ENCODE data around the gene ADGRG6. TPM values are rescaled to one million over a fixed set of nuclear protein-coding genes. Genes with fewer than 3 reads are reported as not detected.

The ADGRG6 gene
- total RNA-seq, 1 experiment from 2014 or later = 98.7 TPM

DNA sequence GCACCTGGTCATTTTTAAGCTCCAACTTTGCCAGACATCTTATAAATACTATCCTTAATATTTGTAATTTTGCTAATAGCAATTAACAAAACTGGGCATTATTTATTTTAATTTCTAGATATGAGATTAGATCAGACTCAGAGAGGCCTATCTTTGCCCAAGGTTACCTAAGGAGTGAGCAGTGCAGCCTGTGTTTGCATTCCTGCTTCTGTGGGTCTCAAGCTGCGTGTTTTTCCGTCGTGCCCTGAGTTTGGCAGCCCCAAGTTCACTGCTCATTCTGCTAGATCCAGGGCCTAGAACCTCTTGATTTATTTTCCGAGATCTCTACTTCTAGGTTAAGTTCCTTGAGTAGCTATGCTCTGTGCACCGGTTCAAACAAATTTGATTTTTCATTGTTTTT, 11.0 kb upstream of the ADGRG6 start:
- TF ChIP-seq, protein P1, sequence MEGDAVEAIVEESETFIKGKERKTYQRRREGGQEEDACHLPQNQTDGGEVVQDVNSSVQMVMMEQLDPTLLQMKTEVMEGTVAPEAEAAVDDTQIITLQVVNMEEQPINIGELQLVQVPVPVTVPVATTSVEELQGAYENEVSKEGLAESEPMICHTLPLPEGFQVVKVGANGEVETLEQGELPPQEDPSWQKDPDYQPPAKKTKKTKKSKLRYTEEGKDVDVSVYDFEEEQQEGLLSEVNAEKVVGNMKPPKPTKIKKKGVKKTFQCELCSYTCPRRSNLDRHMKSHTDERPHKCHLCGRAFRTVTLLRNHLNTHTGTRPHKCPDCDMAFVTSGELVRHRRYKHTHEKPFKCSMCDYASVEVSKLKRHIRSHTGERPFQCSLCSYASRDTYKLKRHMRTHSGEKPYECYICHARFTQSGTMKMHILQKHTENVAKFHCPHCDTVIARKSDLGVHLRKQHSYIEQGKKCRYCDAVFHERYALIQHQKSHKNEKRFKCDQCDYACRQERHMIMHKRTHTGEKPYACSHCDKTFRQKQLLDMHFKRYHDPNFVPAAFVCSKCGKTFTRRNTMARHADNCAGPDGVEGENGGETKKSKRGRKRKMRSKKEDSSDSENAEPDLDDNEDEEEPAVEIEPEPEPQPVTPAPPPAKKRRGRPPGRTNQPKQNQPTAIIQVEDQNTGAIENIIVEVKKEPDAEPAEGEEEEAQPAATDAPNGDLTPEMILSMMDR (IDR thresholded peaks at IDR 0.05; ENCODE audit: insufficient read depth in 1 of 2, low read depth in 1 of 2, low read length in 1 of 2, severe bottlenecking in 1 of 2, unreplicated experiment in 1 of 2) = no peak
- Mint-ChIP-seq H3K36me3 (ENCODE audit: insufficient read depth, unreplicated experiment) (peaks cover 16% of the 10 kb centered on the region), H3K9me3 (ENCODE audit: unreplicated experiment) (peaks cover 28% of the 10 kb centered on the region), H3K27ac (ENCODE audit: unreplicated experiment) (peak overlapping the region; percentile 80), H3K4me1 (ENCODE audit: low read depth, unreplicated experiment) (peaks cover 37% of the 10 kb centered on the region), H3K27me3 (ENCODE audit: insufficient read depth, unreplicated experiment) (no peaks in the 10 kb centered on the region), H3K4me3 (ENCODE audit: unreplicated experiment) (peak overlapping the region; percentile 33)
- ChIA-PET CTCF (interaction anchor here (0.6 kb wide), 1 partner anchor 18 kb away, joined by 3 read pairs; no protein-coding TSS in a partner anchor), POLR2A (interaction anchor here (2.7 kb wide), 1 partner anchor 10 kb away, joined by 8 read pairs; the partner anchor contains the start of gene ADGRG6)
- Histone ChIP-seq H3K27me3 (replicated peaks; ENCODE audit: control insufficient read depth, insufficient read depth, low read length) (no peaks in the 10 kb centered on the region), H3K4me3 (ENCODE audit: low read depth, low read length) (no peak overlapping the region), H3K4me1 (peaks cover 29% of the 10 kb centered on the region), H3K36me3 (ENCODE audit: control insufficient read depth, insufficient read depth, low read length) (no peaks in the 10 kb centered on the region), H3K9me3 (no peaks in the 10 kb centered on the region)
- intact Hi-C loops (cut with micrococcal nuclease; ENCODE audit: unreplicated experiment) = loop anchor here (1.0 kb wide), 1 partner anchor 7 kb away; no protein-coding TSS in a partner anchor
- DNase-seq = no peak
- BruUV-seq (replicated peaks) = no TSS peak

DNA sequence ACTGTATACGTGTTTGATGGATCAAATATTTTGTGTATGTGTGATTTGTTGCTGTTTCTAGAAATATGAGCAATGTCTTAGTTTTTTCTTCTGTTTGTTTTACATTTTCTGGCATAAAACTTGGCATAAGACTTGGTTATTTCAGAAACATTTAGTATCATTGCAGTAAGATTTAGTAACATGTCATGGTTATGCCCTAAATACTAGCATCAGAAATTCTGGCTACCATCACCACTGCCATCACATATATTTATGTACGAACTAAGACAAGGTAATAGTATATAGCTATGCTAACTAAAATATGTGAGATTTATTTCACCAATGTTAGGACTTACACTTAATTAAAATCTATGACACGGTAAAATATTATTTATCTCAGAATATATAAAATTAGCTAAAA, 10.3 kb upstream of the ADGRG6 start:
- ChIA-PET CTCF (no interaction called here), POLR2A (interaction anchor here (2.7 kb wide), 1 partner anchor 10 kb away, joined by 8 read pairs; the partner anchor contains the start of gene ADGRG6)
- Histone ChIP-seq H3K9me3 (no peaks in the 10 kb centered on the region), H3K4me1 (peaks cover 35% of the 10 kb centered on the region), H3K27me3 (replicated peaks; ENCODE audit: control insufficient read depth, insufficient read depth, low read length) (no peaks in the 10 kb centered on the region), H3K36me3 (ENCODE audit: control insufficient read depth, insufficient read depth, low read length) (no peaks in the 10 kb centered on the region), H3K4me3 (ENCODE audit: low read depth, low read length) (no peak overlapping the region)
- H3K36me3 Mint-ChIP-seq (ENCODE audit: insufficient read depth, unreplicated experiment) = peaks cover 16% of the 10 kb centered on the region
- peak overlapping the region; percentile 33 for H3K4me3 Mint-ChIP-seq (ENCODE audit: unreplicated experiment)
- peak overlapping the region; percentile 80 for H3K27ac Mint-ChIP-seq (ENCODE audit: unreplicated experiment)
- H3K9me3 Mint-ChIP-seq (ENCODE audit: unreplicated experiment) = peaks cover 28% of the 10 kb centered on the region
- intact Hi-C loops (cut with micrococcal nuclease; ENCODE audit: unreplicated experiment) = no loop called here
- no peaks in the 10 kb centered on the region for H3K27me3 Mint-ChIP-seq (ENCODE audit: insufficient read depth, unreplicated experiment)
- peaks cover 42% of the 10 kb centered on the region for H3K4me1 Mint-ChIP-seq (ENCODE audit: low read depth, unreplicated experiment)
- no peak for DNase-seq
- no TSS peak for BruUV-seq (replicated peaks)
- TF ChIP-seq, protein P1 (IDR thresholded peaks at IDR 0.05; ENCODE audit: insufficient read depth in 1 of 2, low read depth in 1 of 2, low read length in 1 of 2, severe bottlenecking in 1 of 2, unreplicated experiment in 1 of 2) = no peak

DNA sequence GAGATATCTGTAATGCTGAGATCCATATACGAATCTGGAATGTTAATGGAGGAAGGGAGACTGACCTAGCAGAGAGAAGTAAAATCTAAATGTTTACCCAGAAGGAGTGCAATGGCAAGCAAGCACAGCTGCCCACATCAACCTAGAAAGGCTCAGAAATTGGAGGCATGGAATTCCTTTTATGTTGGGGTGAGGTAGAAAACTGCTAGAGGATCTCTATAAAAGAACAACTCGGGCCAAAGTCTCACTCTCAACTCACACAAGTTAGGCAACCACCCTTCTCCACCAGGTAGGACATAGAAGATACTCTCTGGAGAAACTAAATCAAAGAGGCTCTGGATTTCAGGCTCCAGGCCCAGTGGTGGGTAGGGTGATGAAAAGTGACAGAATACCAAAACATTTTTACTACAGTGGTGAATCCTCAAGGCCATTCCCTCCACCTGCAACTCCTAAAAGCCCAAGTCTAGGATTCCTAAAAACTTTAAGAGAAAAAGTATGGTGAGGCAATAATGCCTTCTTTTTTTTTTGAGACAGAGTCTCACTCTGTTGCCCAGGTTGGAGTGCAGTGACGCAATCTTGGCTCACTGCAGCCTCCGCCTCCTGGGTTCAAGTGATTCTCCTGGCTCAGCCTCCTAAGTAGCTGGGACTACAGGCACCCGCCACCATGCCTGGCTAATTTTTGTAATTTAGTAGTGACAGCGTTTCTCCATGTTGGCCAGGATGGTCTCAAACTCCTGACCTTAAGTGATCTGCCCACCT, 9.5 kb upstream of the ADGRG6 start:
- peaks cover 16% of the 10 kb centered on the region for H3K36me3 Mint-ChIP-seq (ENCODE audit: insufficient read depth, unreplicated experiment)
- peaks cover 50% of the 10 kb centered on the region for H3K4me1 Mint-ChIP-seq (ENCODE audit: low read depth, unreplicated experiment)
- intact Hi-C loops (cut with micrococcal nuclease; ENCODE audit: unreplicated experiment) = loop anchor here (1.0 kb wide), 3 partner anchors 13 to 83 kb away; no protein-coding TSS in a partner anchor
- ChIA-PET POLR2A (interaction anchor here (2.7 kb wide), 1 partner anchor 9 kb away, joined by 8 read pairs; the partner anchor contains the start of gene ADGRG6), CTCF (interaction anchor here (0.6 kb wide), 2 partner anchors 60 to 95 kb away, joined by 3 read pairs; no protein-coding TSS in a partner anchor)
- no peak overlapping the region for H3K4me3 Mint-ChIP-seq (ENCODE audit: unreplicated experiment)
- H3K27me3 Mint-ChIP-seq (ENCODE audit: insufficient read depth, unreplicated experiment) = no peaks in the 10 kb centered on the region
- peaks cover 43% of the 10 kb centered on the region for H3K4me1 ChIP-seq
- H3K4me3 ChIP-seq (ENCODE audit: low read depth, low read length) = no peak overlapping the region
- DNase-seq = peak; percentile 72 to 73
- H3K9me3 Mint-ChIP-seq (ENCODE audit: unreplicated experiment) = peaks cover 28% of the 10 kb centered on the region
- peak overlapping the region; percentile 84 for H3K27ac Mint-ChIP-seq (ENCODE audit: unreplicated experiment)
- TSS peak; percentile 89 for BruUV-seq (replicated peaks)
- TF ChIP-seq, protein P1 (IDR thresholded peaks at IDR 0.05; ENCODE audit: insufficient read depth in 1 of 2, low read depth in 1 of 2, low read length in 1 of 2, severe bottlenecking in 1 of 2, unreplicated experiment in 1 of 2) = no peak
- no peaks in the 10 kb centered on the region for H3K36me3 ChIP-seq (ENCODE audit: control insufficient read depth, insufficient read depth, low read length)
- H3K9me3 ChIP-seq = no peaks in the 10 kb centered on the region
- no peaks in the 10 kb centered on the region for H3K27me3 ChIP-seq (replicated peaks; ENCODE audit: control insufficient read depth, insufficient read depth, low read length)

All from Caco-2 (cell line).